Forelimb muscle (tissue), 1 donor: Measurements from ENCODE around the gene RAN. TPM values are rescaled to one million over a fixed set of nuclear protein-coding genes. Genes with fewer than 3 reads are reported as not detected.
"Not testable (repeated sequence)": the region's sequence is repeated elsewhere in the genome, so short reads cannot be mapped to it uniquely, and the experiment has no call there.

Experiments used
- DNase-seq: peaks from one replicate; pipeline ENCODE4 v3.0.0-alpha.2; 2013; ENCODE audit warnings: low read depth
- polyA plus RNA-seq: library from polyadenylated mRNA; unstranded; fragments of 120-200 nt; gene quantifications from one replicate; pipeline ENCODE4 v1.2.1, GENCODE V29; 2013; ENCODE audit not compliant: insufficient read length

The RAN gene
- polyA plus RNA-seq, result 380 TPM

DNA sequence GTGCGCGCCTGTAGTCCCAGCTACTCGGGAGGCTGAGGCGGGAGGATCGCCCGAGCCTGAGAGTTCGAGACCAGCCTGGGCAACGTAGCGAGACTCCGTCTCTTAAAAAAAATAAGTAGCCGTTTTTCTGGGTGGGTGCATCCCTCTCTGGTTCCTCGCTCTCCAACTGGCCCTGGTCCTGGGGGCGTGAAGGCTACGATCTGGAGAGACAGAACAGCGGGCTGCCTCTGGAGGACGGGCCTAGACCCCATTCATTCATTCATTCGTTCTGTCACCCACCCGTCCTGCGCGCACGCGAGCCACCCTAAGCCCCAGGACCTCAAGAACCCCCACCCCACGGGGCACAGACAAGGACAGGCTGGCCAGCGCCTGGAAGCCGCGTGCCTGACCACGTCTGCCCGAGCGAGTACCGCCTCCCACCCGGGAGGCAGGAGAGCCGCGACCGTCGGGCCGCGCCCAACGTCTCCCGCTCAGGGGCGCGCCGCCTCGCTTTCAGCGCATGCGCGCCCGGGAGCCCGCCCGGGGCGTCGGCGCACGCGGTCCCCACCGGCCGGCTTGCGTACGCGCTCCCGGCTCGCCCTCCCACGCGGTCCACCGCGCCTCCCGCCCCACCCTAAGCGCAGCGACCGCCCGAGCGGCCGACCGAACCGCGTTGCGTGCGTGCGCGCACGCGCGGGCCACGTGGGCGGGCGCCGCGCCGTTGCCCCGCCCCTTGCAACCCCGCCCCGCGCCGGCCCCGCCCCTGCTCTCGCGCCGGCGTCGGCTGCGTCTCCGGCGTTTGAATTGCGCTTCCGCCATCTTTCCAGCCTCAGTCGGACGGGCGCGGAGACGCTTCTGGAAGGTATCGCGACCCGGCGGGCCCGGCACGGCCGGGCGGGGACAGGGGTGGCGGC lies at the start of gene RAN:
Gene RAN (plus strand): TSS at position 781 of the 893 bp plus-strand sequence. CDS start 528 bp downstream, outside the sequence.
- peak; percentile 73 for DNase-seq

DNA sequence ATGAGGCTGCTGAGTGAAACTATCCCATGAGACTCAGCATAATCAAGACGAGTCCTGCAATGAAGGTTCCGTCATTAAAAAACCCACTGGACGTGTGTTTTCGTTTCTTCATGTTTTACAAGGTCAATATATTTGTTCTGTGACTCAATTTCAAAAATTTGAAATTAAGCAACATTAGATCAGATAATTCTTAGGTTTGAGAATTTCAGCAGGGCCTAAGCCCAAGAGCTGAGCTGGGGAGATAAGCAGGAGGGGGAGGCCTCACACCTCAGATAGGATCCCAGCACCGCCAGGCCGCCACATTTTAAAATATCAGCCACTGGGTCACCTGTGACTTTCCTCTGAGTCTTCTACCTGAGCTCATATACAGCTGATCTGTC lies 46.1 kb upstream of the RAN start:
- no peak for DNase-seq

DNA sequence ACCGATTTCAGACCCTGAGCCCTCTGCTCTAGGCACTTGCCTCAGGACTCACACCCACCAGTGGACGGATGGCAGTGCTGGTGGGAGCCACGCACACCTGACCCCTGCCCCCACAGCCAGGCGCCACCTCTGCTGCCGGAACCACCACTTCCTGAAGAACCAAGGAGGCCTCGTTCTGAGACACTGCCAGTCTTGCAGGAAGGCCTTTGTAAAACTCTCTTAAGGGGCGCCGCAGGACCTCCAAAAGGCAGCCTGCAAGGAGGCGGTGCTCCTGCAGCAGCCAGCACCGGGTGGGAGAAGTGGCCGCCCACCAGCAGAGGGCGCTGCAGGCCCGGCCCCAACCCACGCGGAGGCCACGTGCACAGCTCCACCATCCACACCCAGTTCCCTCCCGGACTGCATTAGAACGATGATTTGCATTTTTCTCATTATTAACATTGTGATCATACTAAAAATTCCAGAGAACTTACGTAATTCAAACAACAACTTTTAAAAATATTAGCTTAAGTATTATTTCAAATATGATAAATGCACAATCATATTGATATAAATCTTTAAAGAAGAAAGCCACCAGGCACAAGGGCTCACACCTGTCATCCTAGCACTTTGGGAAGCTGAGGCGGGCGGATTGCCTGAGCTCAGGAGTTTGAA lies 45.6 kb upstream of the RAN start:
- DNase-seq, result no peak

DNA sequence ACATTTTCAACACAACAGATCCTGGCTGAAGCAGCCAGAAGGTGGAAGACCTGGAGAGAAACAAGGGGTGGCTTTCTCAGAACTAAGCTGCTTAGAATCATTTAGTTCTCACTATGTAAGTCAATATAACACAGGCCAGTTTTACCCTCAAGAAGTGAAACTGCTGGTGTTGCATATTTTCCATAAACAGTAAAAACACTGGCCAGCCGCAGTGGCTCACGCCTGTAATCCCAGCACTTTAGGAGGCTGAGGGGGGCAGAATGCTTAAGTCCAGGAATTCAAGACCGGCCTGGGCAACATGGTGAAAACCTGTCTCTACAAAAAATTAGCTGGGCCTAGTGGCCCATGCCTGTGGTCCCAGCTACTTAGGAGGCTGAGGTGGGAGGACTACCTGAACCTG lies 44.4 kb upstream of the RAN start:
- DNase-seq, result no peak

DNA sequence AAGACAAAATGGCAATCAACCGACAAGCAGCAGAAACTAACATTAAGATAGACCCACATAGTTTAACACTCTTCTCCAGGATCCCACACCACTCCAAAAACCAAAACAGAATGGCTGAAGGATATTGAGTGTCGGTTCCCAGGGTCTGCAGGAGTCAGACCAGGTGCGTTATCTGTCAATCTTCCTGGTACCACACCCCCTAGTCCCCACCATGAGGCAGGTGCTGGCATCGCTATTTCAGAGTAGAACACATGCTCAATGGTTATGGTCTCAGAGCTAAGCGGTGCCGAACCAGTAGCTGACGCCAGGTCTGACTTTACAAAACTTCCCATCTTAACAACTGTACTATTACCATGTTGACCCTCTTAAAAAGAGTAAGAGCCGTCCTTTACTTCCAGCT lies 43.0 kb upstream of the RAN start:
- DNase-seq, result no peak

DNA sequence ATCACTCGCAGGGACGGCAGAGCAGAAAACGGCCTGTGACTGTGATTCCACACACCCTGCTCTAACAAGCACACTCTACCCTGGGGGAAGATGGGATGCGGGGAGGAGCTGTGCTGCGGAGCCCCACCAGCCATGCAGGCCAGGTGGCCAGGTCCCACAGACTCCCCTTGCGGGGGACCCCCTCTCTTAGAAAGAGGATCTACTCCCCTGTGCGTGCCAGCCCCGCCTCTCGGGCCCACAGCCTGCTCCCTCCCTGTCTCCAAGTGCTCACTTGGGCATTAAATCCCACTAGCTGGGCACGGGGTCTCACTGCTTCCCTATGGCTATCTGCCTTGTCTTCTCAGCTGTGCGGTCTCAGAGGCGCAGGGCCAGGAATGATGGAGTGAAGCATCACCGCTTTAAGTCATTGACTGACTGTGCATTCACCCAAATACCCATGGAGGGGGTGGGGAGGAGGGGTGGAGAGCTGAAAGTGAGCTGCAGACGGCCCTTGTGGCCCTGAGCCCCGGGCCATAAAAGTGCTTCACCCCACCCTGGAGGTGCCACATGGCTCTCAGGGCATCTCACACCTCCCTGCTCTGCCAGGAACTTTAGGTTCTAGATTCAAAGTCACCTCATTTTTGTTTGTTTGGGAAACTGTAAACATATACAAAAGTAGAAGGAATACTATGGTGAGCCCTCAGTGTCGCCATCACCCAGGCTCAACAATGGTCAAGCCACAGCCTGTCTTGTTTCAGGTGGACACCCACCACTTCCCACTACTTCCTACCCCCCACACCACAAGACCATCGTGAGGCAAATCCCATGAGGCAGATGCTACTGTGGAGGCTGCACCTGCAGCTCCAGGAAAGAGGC lies 42.2 kb upstream of the RAN start:
- DNase-seq, result no peak

DNA sequence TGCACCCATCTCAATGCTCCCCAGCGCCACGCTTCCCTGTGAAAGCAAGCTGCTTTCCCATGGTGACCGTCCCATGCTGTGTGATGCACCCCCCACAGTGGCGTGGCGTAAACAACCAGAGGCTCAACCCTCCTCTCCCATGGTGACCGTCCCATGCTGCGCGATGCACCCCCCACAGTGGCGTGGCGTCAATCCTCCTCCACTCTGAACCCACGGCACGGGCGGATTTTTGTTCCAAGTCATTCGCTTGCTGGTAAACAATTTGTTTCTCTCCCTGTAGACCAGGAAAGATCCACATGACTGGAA lies 41.7 kb upstream of the RAN start:
- no peak for DNase-seq

DNA sequence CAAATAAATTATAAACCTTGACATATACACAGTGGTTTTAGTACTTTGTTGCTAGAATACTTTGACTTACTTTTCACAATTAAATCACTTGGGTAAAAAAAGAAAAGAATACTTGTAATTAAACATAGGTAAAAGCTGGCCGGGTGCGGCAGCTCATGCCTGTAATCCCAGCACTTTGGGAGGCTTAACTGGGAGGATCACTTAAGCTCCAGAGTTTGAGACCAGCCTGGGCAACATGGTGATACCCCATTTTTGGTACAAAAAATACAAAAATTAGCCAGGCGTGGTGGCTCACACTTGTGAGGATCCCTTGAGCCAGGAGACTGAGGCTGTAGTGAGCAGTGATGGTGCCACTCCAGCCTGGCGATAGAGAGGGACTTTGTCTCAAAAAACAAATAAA lies 40.6 kb upstream of the RAN start:
- no peak for DNase-seq

DNA sequence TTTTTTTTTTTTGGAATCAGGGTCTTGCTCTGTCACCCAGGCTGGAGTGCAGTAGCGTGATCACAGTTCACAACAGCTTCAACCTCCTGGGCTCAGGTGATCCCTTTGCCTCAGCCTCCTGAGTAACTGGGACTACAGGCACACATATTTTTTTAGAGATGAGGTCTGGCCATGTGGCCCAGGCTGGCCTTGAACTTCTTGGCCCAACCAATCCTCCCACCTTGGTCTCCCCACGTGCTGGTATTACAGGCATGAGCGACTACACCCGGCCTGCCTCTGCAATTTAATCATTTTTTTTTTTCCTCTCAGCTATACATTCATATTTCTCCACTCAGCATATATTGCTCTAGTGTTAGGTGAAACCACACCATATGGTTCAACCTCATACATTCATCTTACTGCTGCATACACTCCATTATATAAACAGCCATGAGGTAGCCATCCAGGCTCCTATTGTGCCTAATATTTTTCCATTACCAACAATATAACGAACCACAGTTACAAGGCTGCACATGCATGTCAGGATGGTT lies 39.9 kb upstream of the RAN start:
- no peak for DNase-seq

DNA sequence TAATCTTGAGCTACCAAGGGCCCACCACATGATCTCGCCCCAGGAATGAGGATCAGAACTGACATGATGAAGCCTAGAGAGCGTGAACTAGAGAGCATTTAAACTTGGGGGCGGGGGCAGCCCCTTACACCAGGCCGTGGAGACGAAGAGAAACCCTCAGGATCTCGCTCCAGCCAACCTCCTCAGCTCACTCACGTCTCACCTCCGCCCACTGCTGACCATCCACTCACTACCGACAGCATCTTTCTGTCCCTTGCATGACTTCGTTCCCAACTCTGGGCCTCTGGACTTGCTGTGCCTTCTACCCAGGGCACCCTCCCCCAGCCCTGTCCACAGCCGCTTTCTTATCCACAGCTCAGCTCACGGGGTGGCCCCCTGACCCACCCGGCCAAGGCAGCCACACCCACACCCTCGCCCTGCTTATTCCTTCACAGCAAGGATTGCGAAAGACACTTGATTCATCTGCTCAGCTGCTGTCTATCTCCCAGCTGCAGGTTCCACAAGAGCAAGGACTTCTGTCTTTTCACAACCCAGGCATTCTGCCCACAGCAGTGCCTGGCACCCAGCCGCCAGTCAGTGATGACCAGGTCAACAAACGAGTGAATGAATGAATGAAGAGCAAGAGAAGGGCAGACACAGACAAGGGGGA lies 39.2 kb upstream of the RAN start:
- no peak for DNase-seq

DNA sequence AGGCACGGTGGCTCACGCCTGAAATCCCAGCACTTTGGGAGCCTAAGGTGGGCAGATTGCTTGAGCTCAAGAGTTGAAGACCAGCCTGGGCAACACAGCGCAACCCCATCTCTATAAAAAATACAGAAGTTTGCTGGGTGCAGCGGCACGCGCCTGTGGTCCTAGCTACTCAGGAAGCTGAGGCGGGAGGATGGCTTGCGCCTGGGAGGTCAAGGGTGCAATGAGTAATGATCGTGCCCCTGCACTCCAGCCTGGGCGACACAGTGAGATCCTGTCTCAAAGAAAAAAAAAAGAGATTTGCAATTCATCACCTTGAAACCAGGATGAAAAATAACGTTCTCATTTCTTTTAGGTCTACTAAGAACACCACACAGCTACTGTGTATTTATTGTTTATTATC lies 36.9 kb upstream of the RAN start:
- DNase-seq, result no peak

DNA sequence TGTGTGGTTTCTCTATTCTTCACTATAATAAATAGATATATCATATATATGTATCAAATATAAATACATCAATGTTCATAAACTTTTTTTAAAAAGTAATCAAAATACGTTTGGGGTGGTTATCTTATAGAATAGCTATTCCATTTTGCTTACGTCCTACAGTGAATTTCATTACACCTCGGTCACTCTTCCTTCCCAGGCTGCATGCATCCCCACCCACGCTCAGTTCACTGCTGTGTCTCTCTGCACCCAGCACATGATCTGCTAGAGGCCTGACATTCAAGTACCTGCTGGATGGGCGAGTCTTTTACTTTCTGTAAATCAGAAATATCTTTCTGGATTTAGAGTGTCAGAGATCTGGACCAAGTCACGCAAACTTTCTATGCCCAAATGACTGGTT lies 36.4 kb upstream of the RAN start:
- no peak for DNase-seq

DNA sequence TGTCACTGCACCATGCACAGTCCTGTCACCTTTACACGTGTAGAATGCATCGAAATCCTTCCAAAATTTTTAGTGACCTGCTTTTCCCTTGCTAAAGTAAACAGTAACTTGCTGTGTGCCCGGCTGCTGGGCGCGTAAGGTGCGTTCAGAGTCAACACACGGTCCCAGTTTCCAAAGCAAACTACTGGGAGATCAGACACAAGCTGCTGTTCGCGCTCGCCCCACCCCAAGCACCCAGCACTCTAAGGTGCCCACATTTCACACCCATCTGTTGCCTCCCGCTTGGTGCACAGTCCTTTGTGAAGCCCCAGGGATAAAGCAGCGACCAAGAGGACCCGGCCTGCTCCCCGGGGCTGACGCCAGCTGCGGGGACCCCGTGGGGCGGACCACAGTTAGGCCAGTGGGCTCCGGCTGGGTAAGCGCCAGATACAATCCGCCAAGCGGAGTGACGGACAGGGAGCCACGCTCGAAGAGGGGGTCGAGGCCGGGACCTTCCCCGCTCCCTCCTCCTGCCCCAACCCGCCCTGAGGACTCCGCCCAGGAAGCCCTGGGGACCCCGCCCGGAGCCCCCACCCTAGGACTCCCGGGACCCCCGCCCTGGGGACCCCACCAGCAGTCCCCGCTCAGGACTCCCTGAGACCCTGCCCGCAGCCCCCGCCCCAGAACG lies 33.4 kb upstream of the RAN start:
- DNase-seq, result no peak

DNA sequence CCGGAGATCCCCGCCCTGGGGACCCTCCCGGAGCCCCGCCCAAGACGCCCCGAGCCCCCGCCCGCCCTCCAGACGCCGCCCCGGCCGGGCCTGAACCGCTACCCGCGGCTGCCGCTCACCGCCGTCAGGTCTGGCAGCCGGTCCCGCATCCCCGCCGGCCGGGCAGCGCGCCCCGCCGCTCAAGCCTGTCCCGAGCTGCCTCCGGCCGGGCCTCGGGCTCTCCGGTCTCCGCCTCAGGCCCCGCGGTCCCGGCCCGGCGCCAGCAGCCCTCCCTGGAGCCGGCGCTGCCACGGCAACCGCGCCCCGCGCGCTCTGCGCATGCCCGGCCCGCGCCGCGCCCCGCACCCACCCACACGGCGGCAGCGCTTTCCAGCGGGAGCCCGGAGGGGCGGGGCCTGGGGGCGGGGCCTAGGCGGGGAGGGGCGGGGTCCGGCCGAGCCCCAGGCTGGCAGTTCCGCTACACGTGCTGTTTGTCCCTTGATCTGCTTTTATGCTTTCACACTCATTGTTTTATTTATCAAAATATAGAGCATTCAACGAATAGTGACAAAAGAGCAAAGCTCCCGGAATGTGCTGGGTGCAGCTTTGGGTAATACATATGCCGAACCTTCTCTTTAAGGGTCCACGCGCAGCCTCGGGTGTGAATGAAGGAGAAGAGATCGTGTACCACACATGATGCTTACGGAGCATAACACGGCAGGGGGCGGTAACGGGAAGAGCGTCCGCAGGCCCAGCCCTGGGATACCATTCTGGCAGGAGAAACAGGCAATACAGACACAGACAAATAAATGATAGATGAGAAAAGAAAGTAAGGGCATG lies 32.7 kb upstream of the RAN start, which contains the start of gene STX2:
Gene STX2 (minus strand): TSS at position 300 of the 819 bp plus-strand sequence. CDS start 151 bp downstream, at position 149.
- DNase-seq, result peak; percentile 41

DNA sequence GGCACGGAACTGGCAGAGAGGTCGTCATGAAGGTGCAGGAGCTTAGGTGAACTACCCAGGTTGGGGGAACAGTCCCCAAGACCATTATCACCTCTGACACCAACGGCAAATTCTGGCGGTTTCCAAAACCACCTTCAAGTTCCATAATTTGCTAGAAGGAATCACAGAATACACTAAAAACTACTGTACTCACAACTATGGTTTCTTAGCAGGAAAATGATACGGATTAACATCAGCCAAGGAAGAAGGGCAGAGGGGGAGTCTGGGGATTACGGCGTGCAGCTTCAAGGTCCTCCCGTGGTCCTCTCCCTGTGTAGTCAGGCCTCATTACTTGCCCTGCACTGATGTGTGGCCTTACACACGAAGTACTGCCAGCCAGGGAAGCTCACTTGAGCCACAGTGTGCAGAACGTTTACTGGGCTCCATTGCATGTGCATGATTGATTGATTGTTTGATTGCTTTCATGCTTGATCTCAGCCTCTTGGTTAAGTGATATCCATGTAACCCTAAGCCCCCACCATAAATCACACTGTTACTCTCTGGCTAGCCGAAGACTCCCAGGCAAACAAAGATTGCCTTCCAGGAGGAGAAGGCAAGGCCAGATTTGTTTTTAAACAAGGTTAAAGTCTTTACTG lies 32.0 kb upstream of the RAN start:
- no peak for DNase-seq

DNA sequence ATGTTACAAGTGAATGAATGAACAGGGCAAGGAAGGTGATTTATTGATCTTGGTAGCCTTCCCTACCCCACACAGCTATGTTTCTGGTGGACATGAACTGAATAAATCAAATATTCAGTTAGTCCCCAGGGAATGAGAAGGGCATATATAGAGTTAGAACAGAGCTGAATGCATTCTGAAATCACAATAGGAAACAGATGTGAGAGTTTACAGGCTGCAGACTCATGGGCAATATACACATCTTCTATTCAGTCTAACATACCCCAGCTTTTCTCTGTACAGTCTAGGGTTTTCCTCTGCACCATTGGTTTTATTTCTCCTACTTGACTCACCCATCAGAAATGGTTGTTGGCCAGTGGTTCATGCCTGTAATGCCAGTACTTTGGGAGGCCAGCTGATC lies 25.5 kb upstream of the RAN start:
- no peak for DNase-seq

DNA sequence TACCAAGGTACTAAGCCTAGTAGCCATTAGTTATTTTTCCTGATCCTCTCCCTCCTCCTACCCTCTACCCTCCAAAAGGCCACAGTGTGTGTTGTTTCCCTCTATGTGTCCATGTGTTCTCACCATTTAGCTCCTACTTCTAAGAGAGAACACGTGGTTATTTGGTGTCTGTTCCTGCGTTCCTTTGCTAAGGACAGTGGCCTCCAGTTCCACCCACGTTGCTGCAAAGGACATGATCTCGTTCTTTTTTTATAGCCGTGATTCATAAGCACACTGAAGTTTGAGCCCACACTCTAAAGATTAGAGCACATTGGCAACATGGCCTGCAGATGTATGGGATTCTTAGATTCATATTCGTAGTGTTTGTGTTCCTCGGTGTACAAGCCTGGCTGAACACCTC lies 24.8 kb upstream of the RAN start:
- no peak for DNase-seq

DNA sequence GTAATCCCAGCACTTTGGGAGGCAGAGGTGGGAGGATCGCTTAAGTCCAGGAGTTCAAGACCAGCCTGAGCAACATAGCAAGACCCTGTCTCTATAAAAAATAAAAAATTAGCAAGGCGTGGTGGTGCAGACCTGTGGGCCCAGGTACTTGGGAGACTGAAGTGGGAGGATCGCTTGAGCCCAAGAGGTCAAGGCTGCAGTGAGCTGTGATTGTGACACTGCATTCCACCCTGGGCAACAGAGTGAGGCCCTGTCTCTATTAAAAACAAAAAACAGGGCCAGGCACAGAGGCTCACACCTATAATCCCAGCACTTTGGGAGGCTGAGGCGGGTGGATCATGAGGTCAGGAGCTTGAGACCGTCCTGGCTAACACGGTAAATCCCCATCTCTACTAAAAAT lies 23.8 kb upstream of the RAN start:
- DNase-seq, result not testable (repeated sequence)

DNA sequence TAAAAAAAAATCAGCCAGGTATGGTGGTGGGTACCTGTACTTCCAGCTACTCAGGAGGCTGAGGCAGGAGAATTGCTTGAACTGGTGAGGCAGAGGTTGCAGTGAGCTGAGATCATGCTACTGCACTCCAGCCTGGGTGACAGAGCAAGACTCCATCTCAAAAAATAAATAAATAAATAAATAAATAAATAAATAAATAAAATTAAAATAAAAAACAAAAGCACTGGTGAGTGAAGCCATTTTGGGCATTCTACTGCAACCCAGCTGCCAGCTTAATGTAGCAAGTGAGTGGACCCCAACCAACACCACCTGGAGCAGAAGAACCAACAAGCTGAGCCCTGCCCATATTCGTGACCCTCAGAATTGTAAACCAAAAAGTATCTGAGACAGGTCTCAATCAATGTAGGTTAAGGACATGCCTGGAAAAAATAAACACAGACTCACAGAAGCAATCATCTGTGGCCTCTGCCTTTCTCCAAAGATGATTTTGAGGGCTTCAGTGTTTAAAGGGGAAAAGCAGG lies 23.0 kb upstream of the RAN start:
- not testable (repeated sequence) for DNase-seq
